GM12878 (cell line): ENCODE data around the gene RASAL3. TPM values are rescaled to one million over a fixed set of nuclear protein-coding genes. Genes with fewer than 3 reads are reported as not detected.

Experiments
- CHD1 ChIP-seq: IDR thresholded peaks from 2 replicates; pipeline ENCODE4 v1.6.1; 2012; ENCODE audit warnings: low read depth, low read length, improper control_type of control experiment
- JUNB ChIP-seq: IDR thresholded peaks from 2 replicates; pipeline ENCODE4 v1.6.1; 2016; ENCODE audit warnings: antibody characterized with exemption, mild to moderate bottlenecking
- JUND ChIP-seq: IDR thresholded peaks from 2 replicates; pipeline ENCODE4 v1.6.1; 2012; ENCODE audit warnings: low read depth, mild to moderate bottlenecking, low read length, improper control_type of control experiment, moderate library complexity
- STAT1 ChIP-seq: fragments of 450-650 bp; conservative IDR thresholded peaks from 2 replicates; pipeline ENCODE4 v1.6.1; 2014; ENCODE audit warnings: antibody characterized with exemption, mild to moderate bottlenecking
- TCF7 ChIP-seq: IDR thresholded peaks from 2 replicates; pipeline ENCODE4 v1.6.1; 2014; ENCODE audit warnings: antibody characterized with exemption, borderline replicate concordance
- microRNA counts: library from miRNA; unstranded; fragments of <30 nt; microRNA quantifications from one replicate; lab custom pipeline; 2016
- microRNA-seq: library from miRNA; unstranded; fragments of <30 nt; microRNA quantifications from one replicate; pipeline ENCODE4, GENCODE V29; 2018
- polyA plus RNA-seq, 11 experiments: library from polyadenylated mRNA; depleted of rRNA in 4 of 11; unstranded in 6 of 11; stranded (reverse) in 5 of 11; fragments of >200 nt; fragmentation: Nextera tagmentation in 4 of 11; fragmentation: Illumina TruSeq in 1 of 11; extraction: Ambion mirVana in 4 of 11; extraction: Trizol in 1 of 11; gene quantifications; 1 replicate in 1 of 11; 2 replicates in 10 of 11; pipeline versions ENCODE4 v1.2.1 to v1.2.3, GENCODE V29; 2011 to 2016; ENCODE audit warnings: inconsistent platforms in 2 of 11, missing spikeins in 2 of 11, low read depth in 1 of 11
- small RNA-seq: library from RNA; depleted of rRNA; stranded (forward); fragments of <200 nt; gene quantifications from one replicate; pipeline ENCODE3, GENCODE V24; 2014
- total RNA-seq, 4 experiments: library from RNA; depleted of rRNA in 3 of 4; stranded (reverse); fragments of >200 nt in 3 of 4; fragmentation: Illumina TruSeq in 1 of 4; extraction: Trizol in 1 of 4; gene quantifications; 2 replicates each; pipeline versions ENCODE4 v1.2.1 to v1.2.3, GENCODE V29; 2013 to 2021
- TF ChIP-seq, protein P1 (sequence below): fragments of 450-650 bp; IDR thresholded peaks from 2 replicates; pipeline ENCODE4 v1.6.1; 2016; ENCODE audit warnings: mild to moderate bottlenecking
- TF ChIP-seq, protein P2 (sequence below): fragments of 450-650 bp; formaldehyde crosslinking; IDR thresholded peaks from 2 replicates; pipeline ENCODE4 v1.4.0; 2020; ENCODE audit warnings: mild to moderate bottlenecking, moderate library complexity

The RASAL3 gene
- total and polyA plus RNA-seq, 10 of the 15 experiments (the other 5 are each of a cell fraction or from before 2014, with no cell fraction given): 1.7 to 81.3 (median 23.2) TPM

DNA sequence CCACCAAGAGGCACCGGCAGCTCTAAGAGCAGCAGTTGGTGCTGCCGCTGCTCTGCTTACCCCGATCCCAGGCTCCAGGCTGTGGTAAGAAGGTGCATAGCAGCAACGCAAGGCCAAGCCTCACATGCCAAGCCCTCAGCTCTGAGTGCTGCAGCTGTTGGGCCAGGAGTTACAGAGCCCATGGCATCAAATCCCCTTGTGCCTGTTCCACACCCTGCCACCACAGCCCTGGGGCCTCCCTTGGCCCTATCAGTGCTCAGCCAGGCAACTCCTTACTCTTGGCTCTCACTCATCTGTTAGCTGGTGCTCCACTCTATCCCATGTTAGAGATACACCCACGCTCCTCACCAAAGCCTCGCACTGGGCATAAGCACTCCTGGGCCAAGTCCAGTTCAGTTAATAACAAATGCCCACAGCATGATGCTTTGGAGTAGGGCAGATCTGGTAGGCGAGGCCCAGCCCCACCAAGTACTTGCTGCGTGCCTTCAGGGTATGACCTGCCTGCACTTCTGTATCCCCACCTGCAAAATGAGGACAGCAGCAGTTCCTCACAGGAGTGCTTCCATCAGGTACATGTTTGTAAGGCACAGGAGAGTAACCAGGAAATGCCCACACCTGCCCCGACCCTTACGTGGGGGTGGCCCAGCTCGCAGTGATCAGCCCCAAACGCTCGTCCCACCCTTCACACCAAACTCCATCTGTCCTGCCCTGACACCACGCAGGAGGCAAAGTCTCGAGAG is 61.8 kb downstream of the RASAL3 start (continued):
- TF ChIP-seq, protein P1, sequence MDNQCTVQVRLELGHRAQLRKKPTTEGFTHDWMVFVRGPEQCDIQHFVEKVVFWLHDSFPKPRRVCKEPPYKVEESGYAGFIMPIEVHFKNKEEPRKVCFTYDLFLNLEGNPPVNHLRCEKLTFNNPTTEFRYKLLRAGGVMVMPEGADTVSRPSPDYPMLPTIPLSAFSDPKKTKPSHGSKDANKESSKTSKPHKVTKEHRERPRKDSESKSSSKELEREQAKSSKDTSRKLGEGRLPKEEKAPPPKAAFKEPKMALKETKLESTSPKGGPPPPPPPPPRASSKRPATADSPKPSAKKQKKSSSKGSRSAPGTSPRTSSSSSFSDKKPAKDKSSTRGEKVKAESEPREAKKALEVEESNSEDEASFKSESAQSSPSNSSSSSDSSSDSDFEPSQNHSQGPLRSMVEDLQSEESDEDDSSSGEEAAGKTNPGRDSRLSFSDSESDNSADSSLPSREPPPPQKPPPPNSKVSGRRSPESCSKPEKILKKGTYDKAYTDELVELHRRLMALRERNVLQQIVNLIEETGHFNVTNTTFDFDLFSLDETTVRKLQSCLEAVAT: no peak
- TF ChIP-seq, protein P2, sequence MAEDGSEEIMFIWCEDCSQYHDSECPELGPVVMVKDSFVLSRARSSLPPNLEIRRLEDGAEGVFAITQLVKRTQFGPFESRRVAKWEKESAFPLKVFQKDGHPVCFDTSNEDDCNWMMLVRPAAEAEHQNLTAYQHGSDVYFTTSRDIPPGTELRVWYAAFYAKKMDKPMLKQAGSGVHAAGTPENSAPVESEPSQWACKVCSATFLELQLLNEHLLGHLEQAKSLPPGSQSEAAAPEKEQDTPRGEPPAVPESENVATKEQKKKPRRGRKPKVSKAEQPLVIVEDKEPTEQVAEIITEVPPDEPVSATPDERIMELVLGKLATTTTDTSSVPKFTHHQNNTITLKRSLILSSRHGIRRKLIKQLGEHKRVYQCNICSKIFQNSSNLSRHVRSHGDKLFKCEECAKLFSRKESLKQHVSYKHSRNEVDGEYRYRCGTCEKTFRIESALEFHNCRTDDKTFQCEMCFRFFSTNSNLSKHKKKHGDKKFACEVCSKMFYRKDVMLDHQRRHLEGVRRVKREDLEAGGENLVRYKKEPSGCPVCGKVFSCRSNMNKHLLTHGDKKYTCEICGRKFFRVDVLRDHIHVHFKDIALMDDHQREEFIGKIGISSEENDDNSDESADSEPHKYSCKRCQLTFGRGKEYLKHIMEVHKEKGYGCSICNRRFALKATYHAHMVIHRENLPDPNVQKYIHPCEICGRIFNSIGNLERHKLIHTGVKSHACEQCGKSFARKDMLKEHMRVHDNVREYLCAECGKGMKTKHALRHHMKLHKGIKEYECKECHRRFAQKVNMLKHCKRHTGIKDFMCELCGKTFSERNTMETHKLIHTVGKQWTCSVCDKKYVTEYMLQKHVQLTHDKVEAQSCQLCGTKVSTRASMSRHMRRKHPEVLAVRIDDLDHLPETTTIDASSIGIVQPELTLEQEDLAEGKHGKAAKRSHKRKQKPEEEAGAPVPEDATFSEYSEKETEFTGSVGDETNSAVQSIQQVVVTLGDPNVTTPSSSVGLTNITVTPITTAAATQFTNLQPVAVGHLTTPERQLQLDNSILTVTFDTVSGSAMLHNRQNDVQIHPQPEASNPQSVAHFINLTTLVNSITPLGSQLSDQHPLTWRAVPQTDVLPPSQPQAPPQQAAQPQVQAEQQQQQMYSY (CRISPR knock-in tag): no peak
- TF ChIP-seq CHD1 (no peak), JUNB (no peak), TCF7 (no peak), STAT1 (no peak), JUND (no peak)

MicroRNAs within 50 kb of the gene (microRNA counts, 767-probe panel; counts per million panel counts)
- 55.3 counts per million for microRNA hsa-miR-1470 (lab: Ali Mortazavi, UCI)

Small RNAs within 50 kb of the gene (microRNA-seq; reads per million reads assigned to microRNA genes)
- not detected for gene MIR1470

Small RNAs within 50 kb of the gene (small RNA-seq; reads per million reads assigned to genes)
- gene MIR1470: not detected

Other genes starting within 250 kb of the RASAL3 start
Only the 7 nearest of the 10 such genes appear.
- 9.3 and 11.4 TPM in 2 replicates for gene BRD4, start 132.0 kb downstream of the RASAL3 start, total RNA-seq (2014; rRNA removed)
- 8.2 and 9.3 TPM in 2 replicates for gene BRD4, start 132.0 kb downstream of the RASAL3 start, total RNA-seq (2014; rRNA removed; fragmentation: Illumina TruSeq; extraction: Trizol)
- 84.4 and 88.8 TPM in 2 replicates for gene BRD4, start 132.0 kb downstream of the RASAL3 start, total RNA-seq (2021)
- 3.9 and 6.0 TPM in 2 replicates for gene BRD4, start 132.0 kb downstream of the RASAL3 start, polyA plus RNA-seq (2011; rRNA removed)
- gene BRD4, start 132.0 kb downstream of the RASAL3 start, polyA plus RNA-seq (2014; fragmentation: Illumina TruSeq; extraction: Trizol): 12.1 and 22.9 TPM in 2 replicates
- 1 to 10 TPM; 5.3 to 8.6 TPM for gene BRD4, start 132.0 kb downstream of the RASAL3 start, polyA plus RNA-seq (2014; fragmentation: Nextera tagmentation; extraction: Ambion mirVana)
- 18.3 and 26.8 TPM in 2 replicates for gene BRD4, start 132.0 kb downstream of the RASAL3 start, polyA plus RNA-seq (2014; rRNA removed)
- 10 to 100 TPM; 12.2 to 13.1 TPM for gene BRD4, start 132.0 kb downstream of the RASAL3 start, polyA plus RNA-seq (2016; fragmentation: Nextera tagmentation; extraction: Ambion mirVana)
- gene AKAP8, start 84.8 kb downstream of the RASAL3 start, total RNA-seq (2014; rRNA removed): 23.7 and 24.5 TPM in 2 replicates
- 13.2 and 13.7 TPM in 2 replicates for gene AKAP8, start 84.8 kb downstream of the RASAL3 start, total RNA-seq (2014; rRNA removed; fragmentation: Illumina TruSeq; extraction: Trizol)
- gene AKAP8, start 84.8 kb downstream of the RASAL3 start, total RNA-seq (2021): 51.1 and 57.7 TPM in 2 replicates
- 14.0 and 17.6 TPM in 2 replicates for gene AKAP8, start 84.8 kb downstream of the RASAL3 start, polyA plus RNA-seq (2011; rRNA removed)
- gene AKAP8, start 84.8 kb downstream of the RASAL3 start, polyA plus RNA-seq (2014; fragmentation: Illumina TruSeq; extraction: Trizol): 13.5 and 14.2 TPM in 2 replicates
- 1 to 10 TPM; 5.3 to 5.5 TPM for gene AKAP8, start 84.8 kb downstream of the RASAL3 start, polyA plus RNA-seq (2014; fragmentation: Nextera tagmentation; extraction: Ambion mirVana)
- gene AKAP8, start 84.8 kb downstream of the RASAL3 start, polyA plus RNA-seq (2014; rRNA removed): 25.7 and 34.8 TPM in 2 replicates
- gene AKAP8, start 84.8 kb downstream of the RASAL3 start, polyA plus RNA-seq (2016; fragmentation: Nextera tagmentation; extraction: Ambion mirVana): 10 to 100 TPM; 26.3 to 27.8 TPM
- gene AKAP8L, start 45.6 kb downstream of the RASAL3 start, total RNA-seq (2014; rRNA removed): 59.8 and 64.3 TPM in 2 replicates
- gene AKAP8L, start 45.6 kb downstream of the RASAL3 start, total RNA-seq (2014; rRNA removed; fragmentation: Illumina TruSeq; extraction: Trizol): 36.7 and 39.4 TPM in 2 replicates
- gene AKAP8L, start 45.6 kb downstream of the RASAL3 start, total RNA-seq (2021): 60.3 and 60.5 TPM in 2 replicates
- gene AKAP8L, start 45.6 kb downstream of the RASAL3 start, polyA plus RNA-seq (2011; rRNA removed): 29.6 and 42.3 TPM in 2 replicates
- gene AKAP8L, start 45.6 kb downstream of the RASAL3 start, polyA plus RNA-seq (2014; fragmentation: Illumina TruSeq; extraction: Trizol): 35.1 and 47.3 TPM in 2 replicates
- gene AKAP8L, start 45.6 kb downstream of the RASAL3 start, polyA plus RNA-seq (2014; fragmentation: Nextera tagmentation; extraction: Ambion mirVana): 1 to 10 TPM in 1 of 2 experiments, under 1 TPM in 1; 0.66 to 3.8 TPM
- gene AKAP8L, start 45.6 kb downstream of the RASAL3 start, polyA plus RNA-seq (2014; rRNA removed): 63.6 and 67.0 TPM in 2 replicates
- gene AKAP8L, start 45.6 kb downstream of the RASAL3 start, polyA plus RNA-seq (2016; fragmentation: Nextera tagmentation; extraction: Ambion mirVana): 10 to 100 TPM; 25.8 to 40.6 TPM
- 4.6 and 4.9 TPM in 2 replicates for gene WIZ, start 14.6 kb downstream of the RASAL3 start, total RNA-seq (2014; rRNA removed)
- 2.6 and 2.9 TPM in 2 replicates for gene WIZ, start 14.6 kb downstream of the RASAL3 start, total RNA-seq (2014; rRNA removed; fragmentation: Illumina TruSeq; extraction: Trizol)
- gene WIZ, start 14.6 kb downstream of the RASAL3 start, total RNA-seq (2021): 23.5 and 26.7 TPM in 2 replicates
- 1.4 and 2.4 TPM in 2 replicates for gene WIZ, start 14.6 kb downstream of the RASAL3 start, polyA plus RNA-seq (2011; rRNA removed)
- gene WIZ, start 14.6 kb downstream of the RASAL3 start, polyA plus RNA-seq (2014; fragmentation: Illumina TruSeq; extraction: Trizol): 1.4 and 4.5 TPM in 2 replicates
- under 1 TPM; 0.10 to 0.18 TPM for gene WIZ, start 14.6 kb downstream of the RASAL3 start, polyA plus RNA-seq (2014; fragmentation: Nextera tagmentation; extraction: Ambion mirVana)
- 19.8 and 24.9 TPM in 2 replicates for gene WIZ, start 14.6 kb downstream of the RASAL3 start, polyA plus RNA-seq (2014; rRNA removed)
- gene WIZ, start 14.6 kb downstream of the RASAL3 start, polyA plus RNA-seq (2016; fragmentation: Nextera tagmentation; extraction: Ambion mirVana): 1 to 10 TPM; 2.0 to 2.6 TPM
- 0.40 and 0.44 TPM in 2 replicates for gene PGLYRP2, start 15.0 kb upstream of the RASAL3 start, total RNA-seq (2014; rRNA removed)
- gene PGLYRP2, start 15.0 kb upstream of the RASAL3 start, total RNA-seq (2014; rRNA removed; fragmentation: Illumina TruSeq; extraction: Trizol): not detected in 2 replicates
- gene PGLYRP2, start 15.0 kb upstream of the RASAL3 start, total RNA-seq (2021): 0.26 and 0.37 TPM in 2 replicates
- gene PGLYRP2, start 15.0 kb upstream of the RASAL3 start, polyA plus RNA-seq (2011; rRNA removed): 0.09 and 0.48 TPM in 2 replicates
- gene PGLYRP2, start 15.0 kb upstream of the RASAL3 start, polyA plus RNA-seq (2014; fragmentation: Illumina TruSeq; extraction: Trizol): not detected in 2 replicates
- not detected for gene PGLYRP2, start 15.0 kb upstream of the RASAL3 start, polyA plus RNA-seq (2014; fragmentation: Nextera tagmentation; extraction: Ambion mirVana)
- 0.15 and 0.60 TPM in 2 replicates for gene PGLYRP2, start 15.0 kb upstream of the RASAL3 start, polyA plus RNA-seq (2014; rRNA removed)
- under 1 TPM in 1 of 2 experiments, not detected in 1; 0.16 TPM for gene PGLYRP2, start 15.0 kb upstream of the RASAL3 start, polyA plus RNA-seq (2016; fragmentation: Nextera tagmentation; extraction: Ambion mirVana)
- not detected in 2 replicates for gene CYP4F22, start 44.0 kb upstream of the RASAL3 start, total RNA-seq (2014; rRNA removed)
- gene CYP4F22, start 44.0 kb upstream of the RASAL3 start, total RNA-seq (2014; rRNA removed; fragmentation: Illumina TruSeq; extraction: Trizol): not detected in 2 replicates
- gene CYP4F22, start 44.0 kb upstream of the RASAL3 start, total RNA-seq (2021): not detected in 2 replicates
- gene CYP4F22, start 44.0 kb upstream of the RASAL3 start, polyA plus RNA-seq (2011; rRNA removed): not detected in 2 replicates
- not detected in 2 replicates for gene CYP4F22, start 44.0 kb upstream of the RASAL3 start, polyA plus RNA-seq (2014; fragmentation: Illumina TruSeq; extraction: Trizol)
- gene CYP4F22, start 44.0 kb upstream of the RASAL3 start, polyA plus RNA-seq (2014; fragmentation: Nextera tagmentation; extraction: Ambion mirVana): not detected
- 0.03 TPM in 1 of 2 replicates, not detected in the other for gene CYP4F22, start 44.0 kb upstream of the RASAL3 start, polyA plus RNA-seq (2014; rRNA removed)
- not detected for gene CYP4F22, start 44.0 kb upstream of the RASAL3 start, polyA plus RNA-seq (2016; fragmentation: Nextera tagmentation; extraction: Ambion mirVana)
- not detected in 2 replicates for gene CYP4F8, start 150.7 kb upstream of the RASAL3 start, total RNA-seq (2014; rRNA removed)
- not detected in 2 replicates for gene CYP4F8, start 150.7 kb upstream of the RASAL3 start, total RNA-seq (2014; rRNA removed; fragmentation: Illumina TruSeq; extraction: Trizol)
- not detected in 2 replicates for gene CYP4F8, start 150.7 kb upstream of the RASAL3 start, total RNA-seq (2021)
- gene CYP4F8, start 150.7 kb upstream of the RASAL3 start, polyA plus RNA-seq (2011; rRNA removed): not detected in 2 replicates
- gene CYP4F8, start 150.7 kb upstream of the RASAL3 start, polyA plus RNA-seq (2014; fragmentation: Illumina TruSeq; extraction: Trizol): not detected in 2 replicates
- gene CYP4F8, start 150.7 kb upstream of the RASAL3 start, polyA plus RNA-seq (2014; fragmentation: Nextera tagmentation; extraction: Ambion mirVana): not detected
- gene CYP4F8, start 150.7 kb upstream of the RASAL3 start, polyA plus RNA-seq (2014; rRNA removed): not detected in 2 replicates
- not detected for gene CYP4F8, start 150.7 kb upstream of the RASAL3 start, polyA plus RNA-seq (2016; fragmentation: Nextera tagmentation; extraction: Ambion mirVana)